Lower lobe of right lung (tissue), 2 donors: ENCODE measurements around the gene SUN3. TPM values are rescaled to one million over a fixed set of nuclear protein-coding genes. Genes with fewer than 3 reads are reported as not detected.

ENCODE experiments used
- ATAC-seq, 2 donors: fragments of 200-7000 bp; cut with Tn5 transposase; one replicate each; pipeline ENCODE4 v1.9.1; 2020 to 2022; ENCODE audit warnings: mild to moderate bottlenecking in 2 of 2, moderate library complexity in 2 of 2
- DNase-seq: peaks from one replicate; pipeline ENCODE4 v3.0.0-alpha.2; 2020
- H3K27ac ChIP-seq: fragments of 200-600 bp; one replicate; pipeline ENCODE4 v1.8.0; 2022
- H3K27me3 ChIP-seq: fragments of 200-600 bp; one replicate; pipeline ENCODE4 v1.8.0; 2022; ENCODE audit warnings: low read depth
- H3K36me3 ChIP-seq: fragments of 200-600 bp; one replicate; pipeline ENCODE4 v1.8.0; 2022; ENCODE audit warnings: mild to moderate bottlenecking
- H3K4me1 ChIP-seq: fragments of 200-600 bp; one replicate; pipeline ENCODE4 v1.8.0; 2022
- H3K4me3 ChIP-seq: fragments of 200-600 bp; one replicate; pipeline ENCODE4 v1.8.0; 2022; ENCODE audit warnings: mild to moderate bottlenecking
- H3K9me3 ChIP-seq: fragments of 200-600 bp; one replicate; pipeline ENCODE4 v1.8.0; 2022
- CTCF ChIP-seq: fragments of 200-600 bp; IDR thresholded peaks from one replicate; pipeline ENCODE4 v1.8.0; 2022; ENCODE audit warnings: antibody characterized with exemption, mild to moderate bottlenecking
- intact Hi-C: fragments of 100-400 bp; cut with DNase I; formaldehyde crosslinking; loops from one replicate; pipeline ENCODE4 v1.11.0; 2022
- total RNA-seq: library from RNA; stranded (reverse); fragmentation: NEBNext Ultra II Directional; extraction: Animal tissue kit (Norgen Biotek cat#: 25700); gene quantifications from one replicate; pipeline ENCODE4 v1.2.1, GENCODE V29; 2021
- donor health status: DM: no; HTN: yes; CAD: no; lungs with severe emphysema.

SUN3 gene
- total RNA-seq, 1 donor from 2014 or later: not detected

- no peak for TF ChIP-seq CTCF
- DNase-seq: no peak
- Histone ChIP-seq H3K4me3 (no peak overlapping the region), H3K27ac (no peak overlapping the region), H3K27me3 (no peaks in the 10 kb centered on the region), H3K9me3 (no peaks in the 10 kb centered on the region), H3K4me1 (peaks cover 34% of the 10 kb centered on the region), H3K36me3 (peaks cover 89% of the 10 kb centered on the region)
- no peak for ATAC-seq
- intact Hi-C loops: no loop called here
Observed at GRCh38 chr7:47973739-47974138, 55.2 kb downstream of the SUN3 start.

GRCh38 chr7:47970761-47971160, 58.1 kb downstream of the SUN3 start:
- DNase-seq (no peak), ATAC-seq (peak in 1 of 2 donors; percentile 13)
- Histone ChIP-seq H3K9me3 (no peaks in the 10 kb centered on the region), H3K27ac (peak overlapping the region; percentile 68), H3K36me3 (peaks cover 91% of the 10 kb centered on the region), H3K4me3 (no peak overlapping the region), H3K27me3 (no peaks in the 10 kb centered on the region), H3K4me1 (peaks cover 22% of the 10 kb centered on the region)
- intact Hi-C loops: no loop called here
- TF ChIP-seq CTCF: no peak

- ATAC-seq (peak; percentile 71 to 80), DNase-seq (peak; percentile 66)
- Histone ChIP-seq H3K27me3 (no peaks in the 10 kb centered on the region), H3K4me1 (peaks cover 22% of the 10 kb centered on the region), H3K36me3 (peaks cover 91% of the 10 kb centered on the region), H3K4me3 (no peak overlapping the region), H3K27ac (peak overlapping the region; percentile 57), H3K9me3 (no peaks in the 10 kb centered on the region)
- TF ChIP-seq CTCF: peak; percentile 83
- intact Hi-C loops: no loop called here
Observed at GRCh38 chr7:47968847-47969774, 59.8 kb downstream of the SUN3 start.

- no peaks in the 10 kb centered on the region for H3K27me3 ChIP-seq
- peaks cover 91% of the 10 kb centered on the region for H3K36me3 ChIP-seq
- no peak overlapping the region for H3K4me3 ChIP-seq
Observed at GRCh38 chr7:47967708-47968107, 61.2 kb downstream of the SUN3 start.

GRCh38 chr7:47967123-47967522, 61.8 kb downstream of the SUN3 start:
- no peaks in the 10 kb centered on the region for H3K9me3 ChIP-seq
- DNase-seq (no peak), ATAC-seq (no peak)
- no peak overlapping the region for H3K27ac ChIP-seq
- peaks cover 22% of the 10 kb centered on the region for H3K4me1 ChIP-seq
- H3K36me3 ChIP-seq: peaks cover 91% of the 10 kb centered on the region
- H3K27me3 ChIP-seq: no peaks in the 10 kb centered on the region
- H3K4me3 ChIP-seq: no peak overlapping the region
- TF ChIP-seq CTCF: no peak
- intact Hi-C loops: no loop called here

More at GRCh38 chr7:47967708-47968107, 61.2 kb downstream of the SUN3 start:
- DNase-seq: no peak
- H3K9me3 ChIP-seq: no peaks in the 10 kb centered on the region
- H3K4me1 ChIP-seq: peaks cover 22% of the 10 kb centered on the region
- ATAC-seq: no peak
- TF ChIP-seq CTCF: no peak
- intact Hi-C loops: no loop called here
- H3K27ac ChIP-seq: no peak overlapping the region
